ENCODE data around the gene HNF4A.

Gene HNF4A

DNA sequence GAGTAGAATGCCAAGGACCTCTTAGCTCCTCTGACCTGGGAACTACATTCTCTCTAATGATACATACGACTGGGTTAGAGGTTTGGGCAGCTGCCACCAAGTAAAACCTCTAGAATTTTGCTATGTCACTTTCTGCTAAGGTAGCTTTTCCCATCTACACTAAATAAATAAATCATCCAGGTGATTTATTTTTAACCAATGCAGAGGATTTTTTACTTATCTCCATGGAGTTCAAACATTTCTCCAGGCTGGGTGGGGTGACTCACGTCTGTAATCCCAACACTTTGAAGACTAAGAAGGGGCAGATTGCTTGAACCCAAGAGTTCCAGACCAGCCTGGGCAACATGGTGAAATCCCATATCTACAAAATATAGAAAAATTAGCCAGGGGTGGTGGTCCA, 27.1 kb downstream of the HNF4A start:
- H3K4me2 ChIP-seq (ENCODE audit: low read length), result no peak overlapping the region
- H3K79me2 ChIP-seq (ENCODE audit: low read length), result no peaks in the 10 kb centered on the region

DNA sequence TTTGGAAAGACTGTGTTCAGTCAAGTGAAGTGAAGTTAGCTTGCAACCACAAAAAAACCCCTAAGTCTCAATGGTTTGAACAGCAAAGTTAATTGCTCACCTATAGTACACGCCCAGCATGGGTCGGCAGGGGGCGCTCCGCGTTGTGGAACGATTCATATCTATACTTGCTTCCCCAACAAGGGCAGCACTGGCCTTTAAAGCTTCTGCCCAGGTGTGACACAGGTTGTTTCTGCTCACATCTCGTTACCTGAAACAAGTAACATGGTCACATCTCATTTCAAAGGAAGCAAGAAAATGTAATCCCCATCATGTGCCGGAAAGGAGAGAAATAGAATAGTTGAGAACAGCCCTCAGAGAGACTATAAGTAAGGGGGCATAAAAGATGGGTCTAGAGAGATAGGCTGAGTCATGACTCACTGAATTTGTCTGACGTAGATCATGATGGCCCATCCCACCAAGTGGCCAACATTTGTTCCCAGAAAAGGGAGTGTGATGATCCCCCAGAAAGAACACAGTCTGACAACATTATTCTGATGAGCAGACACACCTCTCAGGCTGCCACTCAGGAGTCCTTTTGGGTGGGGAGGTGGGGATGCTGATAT, 29.0 kb downstream of the HNF4A start:
- no peak overlapping the region for H2AFZ ChIP-seq (ENCODE audit: low read depth, low read length)
- H3K4me3 ChIP-seq (ENCODE audit: low read length), result no peak overlapping the region
- H3K9ac ChIP-seq (ENCODE audit: low read length), result no peak overlapping the region
- peaks cover 15% of the 10 kb centered on the region for H3K4me1 ChIP-seq (ENCODE audit: low read length)
- no peak overlapping the region for H3K27ac ChIP-seq (ENCODE audit: low read length)
- no peak overlapping the region for H3K4me2 ChIP-seq (ENCODE audit: low read length)
- no peaks in the 10 kb centered on the region for H3K36me3 ChIP-seq (replicated peaks; ENCODE audit: low read depth, low read length)
- TF ChIP-seq, protein P1, sequence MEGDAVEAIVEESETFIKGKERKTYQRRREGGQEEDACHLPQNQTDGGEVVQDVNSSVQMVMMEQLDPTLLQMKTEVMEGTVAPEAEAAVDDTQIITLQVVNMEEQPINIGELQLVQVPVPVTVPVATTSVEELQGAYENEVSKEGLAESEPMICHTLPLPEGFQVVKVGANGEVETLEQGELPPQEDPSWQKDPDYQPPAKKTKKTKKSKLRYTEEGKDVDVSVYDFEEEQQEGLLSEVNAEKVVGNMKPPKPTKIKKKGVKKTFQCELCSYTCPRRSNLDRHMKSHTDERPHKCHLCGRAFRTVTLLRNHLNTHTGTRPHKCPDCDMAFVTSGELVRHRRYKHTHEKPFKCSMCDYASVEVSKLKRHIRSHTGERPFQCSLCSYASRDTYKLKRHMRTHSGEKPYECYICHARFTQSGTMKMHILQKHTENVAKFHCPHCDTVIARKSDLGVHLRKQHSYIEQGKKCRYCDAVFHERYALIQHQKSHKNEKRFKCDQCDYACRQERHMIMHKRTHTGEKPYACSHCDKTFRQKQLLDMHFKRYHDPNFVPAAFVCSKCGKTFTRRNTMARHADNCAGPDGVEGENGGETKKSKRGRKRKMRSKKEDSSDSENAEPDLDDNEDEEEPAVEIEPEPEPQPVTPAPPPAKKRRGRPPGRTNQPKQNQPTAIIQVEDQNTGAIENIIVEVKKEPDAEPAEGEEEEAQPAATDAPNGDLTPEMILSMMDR (IDR thresholded peaks at IDR 0.05; ENCODE audit: low read depth, low read length), result peak; percentile 100
- TF ChIP-seq EZH2phosphoT487 (IDR thresholded peaks at IDR 0.05; ENCODE audit: low read depth), result no peak
- H4K20me1 ChIP-seq (ENCODE audit: insufficient read depth, low read length), result no peaks in the 10 kb centered on the region
- no peaks in the 10 kb centered on the region for H3K79me2 ChIP-seq (ENCODE audit: low read length)
- H3K9me3 ChIP-seq (ENCODE audit: insufficient read depth, low read length), result no peaks in the 10 kb centered on the region
- peaks cover 14% of the 10 kb centered on the region for H3K27me3 ChIP-seq (ENCODE audit: low read depth, low read length)

More for the DNA sequence above, 27.1 kb downstream of the HNF4A start:
- TF ChIP-seq, protein P1 (IDR thresholded peaks at IDR 0.05; ENCODE audit: low read depth, low read length), result no peak
- no peak for TF ChIP-seq EZH2phosphoT487 (IDR thresholded peaks at IDR 0.05; ENCODE audit: low read depth)
- Histone ChIP-seq H3K9me3 (ENCODE audit: insufficient read depth, low read length) (no peaks in the 10 kb centered on the region), H3K27ac (ENCODE audit: low read length) (no peak overlapping the region), H2AFZ (ENCODE audit: low read depth, low read length) (no peak overlapping the region), H3K27me3 (ENCODE audit: low read depth, low read length) (peaks cover 6% of the 10 kb centered on the region; the same call in 1 of the 2 replicates), H3K4me1 (ENCODE audit: low read length) (peaks cover under 1% of the 10 kb centered on the region; the same call in 1 of the 2 replicates), H3K9ac (ENCODE audit: low read length) (no peak overlapping the region), H3K36me3 (replicated peaks; ENCODE audit: low read depth, low read length) (no peaks in the 10 kb centered on the region), H3K4me3 (ENCODE audit: low read length) (no peak overlapping the region), H4K20me1 (ENCODE audit: insufficient read depth, low read length) (no peaks in the 10 kb centered on the region)

DNA sequence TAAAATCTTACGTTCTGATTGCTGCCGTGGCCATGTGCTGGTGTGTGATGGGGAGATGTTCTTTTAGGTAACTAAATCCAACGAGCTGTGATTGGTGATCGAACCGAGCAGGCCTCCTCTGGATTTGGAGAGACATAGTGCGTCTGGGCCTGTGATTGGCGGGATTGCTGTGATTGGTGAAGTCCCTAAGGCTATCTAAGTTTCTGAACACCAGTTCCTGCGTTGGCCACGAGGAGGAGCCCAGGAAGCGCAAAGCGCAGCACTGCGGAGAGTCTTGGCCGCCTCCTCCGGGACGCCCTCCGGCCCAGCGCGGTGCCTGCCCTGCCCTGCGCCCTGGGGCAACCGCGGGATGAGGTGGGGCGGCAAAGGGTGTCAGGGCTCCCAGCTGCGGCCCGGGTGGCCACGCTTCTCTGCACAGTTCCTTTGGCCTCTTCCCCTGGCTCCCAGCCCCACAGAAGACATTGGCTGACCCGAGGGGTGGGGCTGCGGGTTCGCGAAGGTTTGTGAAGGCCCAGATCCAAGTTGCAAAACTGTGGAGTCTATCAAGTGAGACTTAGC, 33.0 kb downstream of the HNF4A start:
- no peaks in the 10 kb centered on the region for H3K9me3 ChIP-seq (ENCODE audit: insufficient read depth, low read length)
- peak overlapping the region; percentile 62 for H3K4me2 ChIP-seq (ENCODE audit: low read length)
- H3K4me1 ChIP-seq (ENCODE audit: low read length), result peaks cover 15% of the 10 kb centered on the region
- H4K20me1 ChIP-seq (ENCODE audit: insufficient read depth, low read length), result no peaks in the 10 kb centered on the region
- no peak overlapping the region for H3K27ac ChIP-seq (ENCODE audit: low read length)
- H3K36me3 ChIP-seq (replicated peaks; ENCODE audit: low read depth, low read length), result no peaks in the 10 kb centered on the region
- H2AFZ ChIP-seq (ENCODE audit: low read depth, low read length), result 0 out of 2 replicates have a peak overlapping the region, but pooled peaks have one; percentile 52
- H3K27me3 ChIP-seq (ENCODE audit: low read depth, low read length), result peaks cover 25% of the 10 kb centered on the region
- no peak for TF ChIP-seq EZH2phosphoT487 (IDR thresholded peaks at IDR 0.05; ENCODE audit: low read depth)
- TF ChIP-seq, protein P1 (IDR thresholded peaks at IDR 0.05; ENCODE audit: low read depth, low read length), result peak; percentile 96
- no peak overlapping the region for H3K9ac ChIP-seq (ENCODE audit: low read length)
- no peaks in the 10 kb centered on the region for H3K79me2 ChIP-seq (ENCODE audit: low read length)
- peak overlapping the region; percentile 60 for H3K4me3 ChIP-seq (ENCODE audit: low read length)

DNA sequence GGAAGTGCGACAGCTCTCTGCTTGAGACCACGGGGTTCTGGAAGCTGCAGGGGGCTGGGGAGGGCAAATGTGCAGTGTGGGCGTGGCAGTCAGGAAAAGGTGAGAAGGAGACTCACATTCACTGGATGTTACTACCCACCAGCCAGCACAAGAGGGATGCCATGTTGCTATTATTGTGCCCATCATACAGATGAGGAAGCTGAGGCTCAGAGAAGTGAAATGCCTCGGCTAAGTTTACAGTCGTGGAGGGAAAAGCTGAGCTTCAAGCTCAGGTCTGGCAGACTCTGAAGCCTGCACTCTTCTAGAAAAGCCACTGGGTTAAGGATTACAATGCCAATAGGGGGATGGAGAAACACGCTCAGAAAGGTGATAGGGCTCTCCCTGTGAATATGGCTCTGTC, 34.4 kb downstream of the HNF4A start:
- Histone ChIP-seq H3K79me2 (ENCODE audit: low read length) (no peaks in the 10 kb centered on the region), H3K9me3 (ENCODE audit: insufficient read depth, low read length) (no peaks in the 10 kb centered on the region), H2AFZ (ENCODE audit: low read depth, low read length) (no peak overlapping the region), H3K4me3 (ENCODE audit: low read length) (no peak overlapping the region), H3K36me3 (replicated peaks; ENCODE audit: low read depth, low read length) (no peaks in the 10 kb centered on the region), H3K27ac (ENCODE audit: low read length) (no peak overlapping the region), H3K27me3 (ENCODE audit: low read depth, low read length) (peaks cover 26% of the 10 kb centered on the region), H3K4me1 (ENCODE audit: low read length) (peaks cover 15% of the 10 kb centered on the region), H3K4me2 (ENCODE audit: low read length) (no peak overlapping the region), H3K9ac (ENCODE audit: low read length) (no peak overlapping the region), H4K20me1 (ENCODE audit: insufficient read depth, low read length) (no peaks in the 10 kb centered on the region)
- TF ChIP-seq EZH2phosphoT487 (IDR thresholded peaks at IDR 0.05; ENCODE audit: low read depth), result no peak
- TF ChIP-seq, protein P1 (IDR thresholded peaks at IDR 0.05; ENCODE audit: low read depth, low read length), result no peak
